ENCODE measurements around the gene C11orf91.
A peak's percentile ranks its signal among the peaks of the same experiment; 100 is the strongest.
"Not testable (repeated sequence)": the region's sequence is repeated elsewhere in the genome, so short reads cannot be mapped to it uniquely, and the experiment has no call there.

The C11orf91 gene

GRCh38 chr11:33721426-33721825 is 20.8 kb upstream of the C11orf91 start:
- DNase-seq, result peak in 1 of 2 donors; percentile 67

DNA sequence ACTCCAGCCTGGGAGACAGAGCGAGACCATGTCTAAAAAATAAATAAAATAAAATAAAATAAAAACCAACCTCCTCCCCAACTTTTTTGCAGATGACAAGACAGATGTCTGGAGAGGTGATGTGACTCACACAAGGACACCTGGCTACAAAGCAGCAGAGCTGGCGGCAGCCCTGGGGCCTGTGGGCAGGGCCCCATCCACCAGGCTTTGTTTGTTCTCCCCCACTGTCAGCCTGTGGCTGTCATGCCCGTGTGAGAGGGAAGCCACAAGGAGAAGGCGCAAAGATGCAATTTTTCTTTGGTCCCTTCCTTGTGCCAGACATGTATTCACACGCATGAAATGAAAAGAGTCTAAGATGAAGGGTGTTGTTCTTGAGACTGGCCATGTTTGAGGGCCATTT is 19.0 kb upstream of the C11orf91 start:
- no peak for DNase-seq

- DNase-seq, result no peak
These were observed 17.8 kb upstream of the C11orf91 start for GRCh38 chr11:33718440-33718839.

GRCh38 chr11:33716243-33716642 is 15.6 kb upstream of the C11orf91 start:
- DNase-seq, result peak in 1 of 2 donors; percentile 14

DNA sequence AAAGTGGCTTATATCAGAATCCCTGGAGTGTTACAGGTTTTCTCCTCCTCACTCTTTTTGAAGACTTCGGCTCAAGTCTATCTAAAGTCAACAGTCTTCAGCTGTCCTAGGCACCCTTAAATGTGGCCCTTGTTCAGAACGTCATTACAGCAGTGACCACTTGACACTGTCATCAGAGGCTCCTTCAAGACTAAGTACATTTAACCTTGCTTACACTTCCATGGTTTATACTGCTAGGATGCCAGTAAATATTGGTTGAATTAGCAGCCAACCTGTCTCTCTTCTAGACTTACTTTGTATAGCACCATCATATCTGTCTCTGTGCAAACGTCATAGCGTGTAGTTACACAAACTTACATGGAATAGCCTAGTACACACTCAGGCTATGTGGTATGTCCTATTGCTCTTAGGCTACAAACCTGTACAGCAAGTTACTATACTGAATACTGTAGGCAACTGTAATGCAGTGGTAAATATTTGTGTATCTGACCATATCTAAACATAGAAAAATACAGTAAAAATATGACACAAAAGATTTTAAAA is 13.3 kb upstream of the C11orf91 start:
- no peak for DNase-seq

GRCh38 chr11:33713151-33713855 is 12.7 kb upstream of the C11orf91 start:
- DNase-seq, result no peak

DNA sequence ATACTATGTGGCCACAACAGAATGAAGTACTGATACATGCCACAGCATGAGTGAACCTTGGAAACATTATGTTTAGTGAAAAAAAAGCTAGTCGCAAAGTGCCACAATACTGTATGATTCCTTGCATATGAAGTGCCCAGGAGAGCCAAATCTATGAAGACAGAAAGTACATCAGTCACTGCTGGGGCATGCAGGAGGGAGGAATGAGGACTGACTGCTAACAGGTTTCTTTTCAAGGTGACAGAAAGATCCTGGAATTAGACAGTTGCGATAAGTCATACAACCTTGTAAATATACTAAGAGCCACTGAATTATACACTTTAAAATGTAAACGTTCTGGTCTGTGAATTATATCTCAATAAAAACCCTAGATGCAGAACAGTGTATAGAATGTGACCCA is 11.8 kb upstream of the C11orf91 start:
- DNase-seq, result no peak

GRCh38 chr11:33709466-33709865 is 8.8 kb upstream of the C11orf91 start:
- no peak for DNase-seq

GRCh38 chr11:33708985-33709384 is 8.4 kb upstream of the C11orf91 start:
- DNase-seq, result no peak

GRCh38 chr11:33707831-33708230 is 7.2 kb upstream of the C11orf91 start:
- not testable (repeated sequence) for DNase-seq

- no peak for DNase-seq
These were observed 6.3 kb upstream of the C11orf91 start for GRCh38 chr11:33706966-33707365.

GRCh38 chr11:33706546-33706945 is 5.9 kb upstream of the C11orf91 start:
- DNase-seq, result no peak

DNA sequence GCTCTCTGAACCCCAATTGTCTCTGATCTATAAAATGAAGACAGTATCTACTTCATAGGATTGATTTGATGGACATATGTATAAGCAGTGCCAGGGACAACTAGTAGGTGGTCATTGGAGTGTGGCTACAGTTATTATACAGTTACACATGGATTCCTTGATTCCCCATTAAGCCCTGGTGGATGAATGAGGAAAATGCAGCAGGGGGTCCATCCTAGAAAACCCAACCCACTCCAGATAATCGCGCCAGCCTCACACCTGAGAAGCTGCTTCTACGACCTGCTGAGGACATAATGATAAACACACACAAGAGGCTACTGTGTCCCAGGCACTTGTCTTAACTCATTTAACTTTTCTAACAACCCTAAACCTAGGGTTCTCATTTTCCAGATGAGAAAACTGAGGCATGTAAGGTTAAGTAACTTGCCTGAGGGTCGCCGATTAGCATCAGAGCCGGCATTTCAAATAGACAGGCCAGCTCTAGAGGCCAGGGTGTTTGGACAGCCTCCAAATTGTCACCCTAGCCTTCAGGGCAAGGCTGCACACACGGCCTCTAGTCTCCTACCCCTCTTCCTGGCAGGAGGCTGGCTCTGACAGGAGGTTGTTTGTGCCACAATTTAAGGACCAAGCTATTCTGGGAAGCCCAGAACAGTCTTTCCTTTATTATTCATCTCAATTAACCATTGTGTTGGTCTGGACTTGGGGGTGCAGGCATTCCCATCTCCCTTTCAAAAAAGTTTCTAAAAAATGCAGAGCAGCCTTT is 3.8 kb upstream of the C11orf91 start:
- no peak for DNase-seq

DNA sequence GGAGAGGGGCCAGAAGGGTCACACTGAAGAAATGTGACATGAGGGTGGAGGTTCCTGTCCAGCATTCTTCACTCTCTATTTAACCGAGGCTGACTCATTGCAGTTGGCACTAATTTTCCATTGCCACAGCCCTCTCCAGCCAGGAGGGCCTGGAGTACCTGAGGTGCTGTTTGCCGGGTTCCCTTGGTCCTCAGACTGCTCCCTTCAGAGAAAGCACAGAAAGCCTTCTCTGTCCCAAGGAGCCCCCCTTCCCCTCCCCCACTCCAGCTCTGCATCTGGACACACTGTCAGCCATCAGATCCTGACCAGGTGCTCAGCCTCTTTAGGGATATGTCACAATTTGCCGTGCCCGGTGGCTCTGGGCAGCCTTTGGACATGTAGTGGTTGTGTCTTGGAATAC is 3.2 kb upstream of the C11orf91 start:
- DNase-seq, result no peak

DNA sequence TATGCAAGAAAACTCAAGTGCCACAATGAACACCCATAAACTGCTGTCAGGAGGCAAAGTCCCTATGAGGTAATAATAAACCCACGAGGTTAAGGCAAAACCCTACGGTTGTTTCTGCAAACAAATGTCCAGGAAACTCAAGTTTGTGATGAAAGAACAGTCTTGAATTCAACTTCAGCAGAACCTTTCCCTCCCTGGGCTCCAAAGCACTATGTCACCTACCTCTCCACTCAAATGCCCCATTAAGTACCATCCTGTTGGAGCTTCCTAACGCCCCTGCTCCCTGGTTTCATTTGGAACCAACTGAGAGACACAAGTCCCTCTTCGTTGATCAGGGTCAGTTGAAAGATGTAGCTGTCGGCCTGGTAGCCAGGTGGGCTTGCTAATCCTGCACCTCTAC is 2.6 kb upstream of the C11orf91 start:
- DNase-seq, result peak in 1 of 2 donors; percentile 63

DNA sequence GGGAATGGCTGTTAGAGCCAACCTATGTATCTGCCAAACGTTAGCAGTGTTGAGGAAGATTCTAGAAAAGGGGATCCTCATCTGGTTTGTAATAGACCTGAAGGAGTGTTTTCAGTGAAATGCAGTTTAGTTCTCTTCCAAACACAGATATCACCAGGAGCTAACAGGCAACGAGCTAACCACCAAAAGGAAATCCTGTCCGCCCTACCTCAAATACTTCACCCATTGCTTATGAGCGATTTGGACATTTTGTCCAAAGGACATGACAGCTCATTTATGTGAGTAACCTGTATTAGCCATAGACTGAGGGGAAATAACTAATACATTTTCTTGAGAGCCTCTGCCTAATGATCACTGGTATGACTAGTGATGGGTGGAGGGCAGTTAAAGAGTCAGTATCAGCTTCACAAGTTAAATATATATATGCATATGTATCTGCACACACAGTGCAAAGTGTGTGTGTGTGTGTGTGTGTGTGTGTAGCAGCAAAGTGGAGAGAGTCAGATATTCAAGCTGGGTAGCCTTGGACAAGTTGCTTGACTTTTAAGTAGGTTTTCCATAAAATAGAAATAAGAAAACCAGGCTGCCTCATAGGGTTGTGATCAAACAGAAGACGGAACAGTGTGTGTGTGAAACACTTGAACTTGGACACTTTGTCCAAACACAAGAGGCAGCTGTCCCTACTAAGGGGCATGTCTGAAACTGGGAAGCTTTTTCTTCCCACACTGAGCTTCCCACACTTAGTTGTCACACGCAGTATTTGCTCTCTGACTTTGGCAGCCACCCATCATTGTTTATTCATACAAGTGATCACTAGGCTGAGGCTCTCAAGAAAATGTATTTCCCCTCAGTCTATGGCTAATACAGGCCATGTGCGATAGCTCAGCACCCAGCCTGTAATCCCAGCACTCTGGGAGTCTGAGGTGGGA is 940 bp upstream of the C11orf91 start:
- peak; percentile 25 to 77 for DNase-seq

- no peak for DNase-seq
These were observed 544 bp downstream of the C11orf91 start for GRCh38 chr11:33700063-33700501.

- no peak for DNase-seq
These were observed 1.0 kb downstream of the C11orf91 start for GRCh38 chr11:33699515-33700062.

DNA sequence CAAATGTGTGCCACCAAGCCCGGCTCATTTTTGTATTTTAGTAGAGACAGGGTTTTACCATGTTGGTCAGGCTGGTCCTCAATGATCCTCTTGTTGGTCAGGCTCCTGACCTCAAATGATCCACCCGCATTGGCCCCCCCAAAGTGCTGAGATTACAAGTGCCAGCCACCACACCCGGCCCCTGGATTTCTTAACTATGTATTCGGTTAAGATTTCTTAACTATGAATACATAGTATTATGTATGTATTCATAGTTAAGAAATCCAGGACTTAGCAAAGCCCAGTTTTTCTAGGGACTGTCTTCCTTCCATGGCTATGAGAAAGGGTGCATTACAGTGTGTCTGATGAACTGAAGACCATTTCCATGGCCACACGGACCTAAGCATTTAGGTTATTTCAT is 1.7 kb downstream of the C11orf91 start:
- no peak for DNase-seq

- DNase-seq, result no peak
These were observed 2.6 kb downstream of the C11orf91 start for GRCh38 chr11:33697997-33698396.

DNA sequence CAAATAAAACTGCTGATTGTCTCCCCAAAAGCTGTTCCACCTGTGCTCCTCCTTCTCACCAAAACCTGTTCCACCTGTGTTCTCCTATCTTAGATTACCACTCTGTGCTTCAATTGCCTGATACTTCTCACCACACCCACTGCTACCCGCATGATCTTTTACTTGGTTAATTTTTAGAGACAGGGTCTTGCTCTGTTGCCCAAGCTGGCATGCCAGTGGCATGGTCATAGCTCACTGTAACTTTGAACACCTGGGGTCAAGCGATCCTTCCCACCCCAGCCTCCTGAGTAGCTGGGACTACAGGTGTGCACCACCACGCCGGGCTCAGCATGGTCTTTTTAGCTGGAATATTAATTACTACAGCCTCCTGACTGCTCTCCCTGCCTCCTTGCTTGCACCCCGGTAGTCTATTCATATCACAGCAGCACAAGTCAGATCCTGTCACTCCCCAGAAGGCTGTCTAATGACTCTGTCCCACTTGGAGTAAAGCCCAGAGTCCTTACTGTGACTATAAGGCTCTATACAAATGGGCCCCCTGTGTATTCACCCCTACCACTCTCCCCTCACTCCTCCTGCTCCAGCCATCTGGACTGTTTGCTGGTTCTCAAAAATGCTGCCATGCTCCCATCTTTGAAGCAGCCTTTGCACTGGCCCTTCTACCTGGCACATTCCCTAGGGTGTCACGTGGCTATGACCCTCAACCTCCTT is 3.5 kb downstream of the C11orf91 start:
- DNase-seq, result no peak

GRCh38 chr11:33696411-33696810 is 4.2 kb downstream of the C11orf91 start:
- DNase-seq, result no peak
